ENCODE measurements around the gene APIP. TPM values are rescaled to one million over a fixed set of nuclear protein-coding genes. Genes with fewer than 3 reads are reported as not detected.

The APIP gene
- polyA plus RNA-seq, 5 donors = 33.2 to 58.4 (median 39.9) TPM

GRCh38 chr11:34846467-34846866 lies 69.7 kb downstream of the APIP start:
- DNase-seq = no peak

GRCh38 chr11:34844463-34845112 lies 71.6 kb downstream of the APIP start:
- DNase-seq = no peak

GRCh38 chr11:34843271-34843670 lies 72.9 kb downstream of the APIP start:
- DNase-seq = no peak

GRCh38 chr11:34840736-34841386 lies 75.3 kb downstream of the APIP start:
- no peak for DNase-seq

DNA sequence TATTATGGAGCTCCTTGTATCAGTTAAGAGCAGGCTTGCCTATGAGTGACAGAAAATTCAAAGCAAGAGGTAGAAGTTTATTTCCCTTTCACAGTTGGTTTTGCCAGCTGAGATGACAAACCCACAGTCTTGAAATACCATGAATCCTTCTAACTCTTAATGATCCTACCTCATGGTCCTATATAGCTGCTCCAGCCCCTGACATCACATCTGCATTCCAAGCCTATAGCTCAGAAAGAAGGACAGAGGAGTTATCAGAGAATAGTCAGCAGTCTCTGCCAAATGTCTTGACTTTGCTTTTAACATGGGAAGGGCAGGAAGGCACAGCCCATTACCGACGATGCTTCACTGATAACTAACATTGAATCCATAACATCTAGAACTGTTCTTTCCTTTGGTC lies 76.2 kb downstream of the APIP start:
- no peak for DNase-seq

DNA sequence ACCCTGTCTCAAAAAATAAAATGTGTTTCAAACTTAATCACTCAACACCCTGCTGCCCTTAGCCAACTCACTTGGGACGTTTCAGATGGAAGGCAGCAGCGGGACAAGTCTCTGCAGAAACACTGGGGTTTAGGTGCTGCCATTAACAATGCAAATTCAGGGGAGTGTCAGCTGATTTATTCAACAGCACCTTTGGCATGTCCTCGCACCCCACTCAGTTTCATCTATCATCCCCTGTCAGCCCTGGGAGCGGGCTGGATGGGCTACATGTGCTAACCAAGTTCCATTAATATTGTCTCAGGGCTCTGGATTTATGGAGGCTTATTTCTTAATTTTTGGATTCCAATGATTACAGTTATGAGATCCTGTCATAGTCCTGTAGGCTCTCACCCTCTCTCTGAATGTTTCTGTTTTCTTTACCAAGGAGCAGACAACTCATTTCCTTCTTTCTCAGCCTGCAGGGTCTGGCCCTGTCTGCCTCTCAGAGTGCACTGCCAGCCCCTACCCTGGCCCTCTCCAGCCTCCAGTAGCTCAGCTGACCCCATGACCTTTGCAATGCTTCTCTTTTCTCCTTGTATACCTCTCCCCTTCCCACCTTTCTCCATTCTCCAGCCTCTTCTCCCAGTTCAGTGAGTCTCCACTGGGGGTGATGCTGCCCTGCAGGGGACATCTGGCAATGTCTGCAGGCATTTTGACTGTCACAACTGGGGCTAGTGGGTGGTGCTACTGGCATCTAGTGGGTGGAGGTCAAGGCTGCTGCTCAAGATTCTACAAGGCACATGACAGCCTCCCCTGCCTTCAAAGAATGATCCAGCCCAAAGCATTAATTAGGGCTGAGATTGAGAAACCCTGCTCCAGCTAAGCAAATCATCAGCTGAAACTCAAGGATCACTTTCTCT lies 79.0 kb downstream of the APIP start:
- DNase-seq = no peak

GRCh38 chr11:34833602-34834001 lies 82.6 kb downstream of the APIP start:
- no peak for DNase-seq

Other genes starting within 250 kb of the APIP start
- 10 to 100 TPM; 29.1 to 41.0 (median 35.2) TPM for gene PDHX, start 239 bp upstream of the APIP start, polyA plus RNA-seq (ENCODE audit: insufficient read depth in 1 of 5, insufficient read length in 5 of 5, low replicate concordance in 1 of 5)
- gene CD44, start 222.8 kb upstream of the APIP start, polyA plus RNA-seq (ENCODE audit: insufficient read depth in 1 of 5, insufficient read length in 5 of 5, low replicate concordance in 1 of 5) = 100 to 1,000 TPM; 323 to 590 (median 452) TPM